Upper lobe of right lung (tissue), 1 donor: ENCODE results near the gene SYNJ2. TPM values are rescaled to one million over a fixed set of nuclear protein-coding genes. Genes with fewer than 3 reads are reported as not detected.
A peak's percentile ranks its signal among the peaks of the same experiment; 100 is the strongest.

Experiments used
- ATAC-seq: fragments of 200-7000 bp; cut with Tn5 transposase; one replicate; pipeline ENCODE4 v1.9.1; 2020; ENCODE audit warnings: mild to moderate bottlenecking, moderate library complexity
- DNase-seq: peaks from one replicate; pipeline ENCODE4 v3.0.0-alpha.2; 2020
- H3K27ac ChIP-seq: fragments of 200-600 bp; one replicate; pipeline ENCODE4 v1.8.0; 2022
- H3K27me3 ChIP-seq: fragments of 200-600 bp; one replicate; pipeline ENCODE4 v1.8.0; 2022; ENCODE audit warnings: mild to moderate bottlenecking
- H3K36me3 ChIP-seq: fragments of 200-600 bp; one replicate; pipeline ENCODE4 v1.8.0; 2022
- H3K4me1 ChIP-seq: fragments of 200-600 bp; one replicate; pipeline ENCODE4 v1.8.0; 2022
- H3K4me3 ChIP-seq: fragments of 200-600 bp; one replicate; pipeline ENCODE4 v1.8.0; 2022; ENCODE audit warnings: mild to moderate bottlenecking
- H3K9me3 ChIP-seq: fragments of 200-600 bp; one replicate; pipeline ENCODE4 v1.8.0; 2022
- CTCF ChIP-seq: fragments of 200-600 bp; IDR thresholded peaks from one replicate; pipeline ENCODE4 v1.8.0; 2022; ENCODE audit warnings: antibody characterized with exemption
- intact Hi-C: fragments of 100-400 bp; cut with DNase I; formaldehyde crosslinking; loops from one replicate; pipeline ENCODE4 v1.11.0; 2022
- total RNA-seq: library from RNA; stranded (reverse); fragmentation: NEBNext Ultra II Directional; extraction: Animal tissue kit (Norgen Biotek cat#: 25700); gene quantifications from one replicate; pipeline ENCODE4 v1.2.1, GENCODE V29; 2021
- donor health status: DM: no; HTN: yes; CAD: no; lungs with severe emphysema.

Gene SYNJ2
- total RNA-seq, 1 donor from 2014 or later = 7.2 TPM

GRCh38 chr6:158028876-158029275 is 47.2 kb downstream of the SYNJ2 start:
- peaks cover 39% of the 10 kb centered on the region for H3K4me1 ChIP-seq

DNA sequence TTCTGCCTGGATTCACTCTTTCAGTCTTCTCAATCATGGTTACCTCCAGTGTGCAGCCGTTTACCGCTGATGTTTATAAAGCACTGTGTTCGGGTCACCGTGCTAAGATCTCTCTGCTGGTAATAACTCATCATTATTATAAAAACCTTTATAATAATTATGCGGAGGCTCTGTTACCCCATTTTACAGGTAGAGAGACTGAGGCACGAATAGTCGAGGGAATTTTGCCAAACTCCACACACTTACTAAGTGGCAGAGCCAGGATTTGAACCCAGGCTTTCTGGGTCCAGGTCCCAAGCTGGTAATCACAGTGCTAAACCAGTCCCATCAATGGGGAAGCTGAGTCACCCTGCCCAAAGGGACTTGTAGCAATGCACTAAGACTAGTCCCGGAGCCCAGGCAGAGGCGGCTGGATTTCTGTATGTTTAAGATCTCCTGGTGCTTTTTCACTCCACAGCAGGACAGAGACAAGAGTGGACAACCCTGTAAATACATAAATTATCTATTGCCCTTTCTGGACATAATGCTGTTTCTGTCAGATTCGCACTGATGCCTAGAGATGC is 48.1 kb downstream of the SYNJ2 start:
- no peak overlapping the region for H3K4me3 ChIP-seq
- no peaks in the 10 kb centered on the region for H3K36me3 ChIP-seq
- no peak for TF ChIP-seq CTCF
- no peak overlapping the region for H3K27ac ChIP-seq
- H3K27me3 ChIP-seq = no peaks in the 10 kb centered on the region
- DNase-seq (peak; percentile 15), ATAC-seq (no peak)
- H3K4me1 ChIP-seq = peaks cover 39% of the 10 kb centered on the region
- no peaks in the 10 kb centered on the region for H3K9me3 ChIP-seq
- intact Hi-C loops = no loop called here

More at GRCh38 chr6:158028876-158029275, 47.2 kb downstream of the SYNJ2 start:
- DNase-seq = peak; percentile 39
- intact Hi-C loops = no loop called here
- Histone ChIP-seq H3K36me3 (no peaks in the 10 kb centered on the region), H3K27ac (no peak overlapping the region), H3K9me3 (no peaks in the 10 kb centered on the region), H3K4me3 (no peak overlapping the region), H3K27me3 (no peaks in the 10 kb centered on the region)
- no peak for TF ChIP-seq CTCF
- ATAC-seq = no peak

GRCh38 chr6:158030380-158031300 is 49.0 kb downstream of the SYNJ2 start:
- Histone ChIP-seq H3K9me3 (no peaks in the 10 kb centered on the region), H3K4me3 (no peak overlapping the region), H3K27ac (peak overlapping the region; percentile 24), H3K36me3 (no peaks in the 10 kb centered on the region), H3K27me3 (no peaks in the 10 kb centered on the region), H3K4me1 (peaks cover 39% of the 10 kb centered on the region)
- ATAC-seq = no peak
- DNase-seq = peak; percentile 34
- TF ChIP-seq CTCF = no peak
- intact Hi-C loops = no loop called here

DNA sequence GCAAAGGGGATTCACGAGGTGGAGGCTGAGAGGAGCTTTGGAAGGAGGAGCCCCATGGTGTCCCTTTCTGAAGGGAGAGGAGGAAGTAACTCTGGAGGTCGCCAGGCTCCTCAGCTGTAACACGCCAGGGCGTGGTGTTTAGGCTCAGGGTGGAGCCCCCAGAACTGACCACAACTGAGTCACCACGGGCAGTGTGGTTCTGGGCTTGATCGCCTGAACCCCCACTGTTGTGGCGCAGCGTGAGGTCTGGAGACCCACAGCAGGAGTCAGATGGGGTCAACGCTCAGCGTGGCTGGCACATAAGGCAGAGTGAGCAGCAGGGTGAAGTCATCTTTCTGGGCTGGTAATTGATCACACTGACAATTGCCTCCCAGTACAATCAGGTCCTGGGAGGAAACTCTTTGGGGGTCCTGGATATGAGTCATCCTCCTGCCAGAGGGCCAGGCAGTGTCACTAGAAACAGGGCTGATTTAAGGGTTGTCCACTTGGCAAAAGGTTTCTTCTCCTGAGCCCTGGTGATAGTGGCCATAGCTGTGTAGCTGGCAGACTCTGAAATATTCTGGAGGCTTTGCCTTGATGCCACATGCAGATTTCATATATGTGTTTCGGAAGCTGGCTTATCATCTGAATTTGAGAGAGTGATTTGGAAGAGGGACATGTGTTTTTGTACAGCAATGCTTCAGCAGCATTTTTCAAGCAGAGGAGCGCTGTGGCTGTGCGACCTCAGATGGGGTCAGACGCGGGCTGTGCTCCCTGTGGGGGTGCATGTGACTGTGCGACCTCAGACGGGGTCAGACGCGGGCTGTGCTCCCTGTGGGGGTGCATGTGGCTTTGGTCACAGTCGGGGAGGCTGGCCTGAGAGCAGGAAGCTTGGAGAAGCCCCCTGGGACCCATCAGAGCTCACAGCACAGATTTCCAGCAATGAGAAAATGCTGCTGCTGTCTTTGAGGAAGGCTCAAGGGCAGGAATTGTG is 50.0 kb downstream of the SYNJ2 start:
- intact Hi-C loops = no loop called here
- H3K27ac ChIP-seq = peak overlapping the region; percentile 24
- no peak overlapping the region for H3K4me3 ChIP-seq
- no peak for TF ChIP-seq CTCF
- ATAC-seq = peak; percentile 86
- H3K4me1 ChIP-seq = peaks cover 30% of the 10 kb centered on the region
- DNase-seq = peak; percentile 76
- no peaks in the 10 kb centered on the region for H3K36me3 ChIP-seq
- H3K27me3 ChIP-seq = no peaks in the 10 kb centered on the region
- H3K9me3 ChIP-seq = no peaks in the 10 kb centered on the region

GRCh38 chr6:158032354-158032733 is 50.7 kb downstream of the SYNJ2 start:
- intact Hi-C loops = no loop called here
- no peak for TF ChIP-seq CTCF
- Histone ChIP-seq H3K9me3 (no peaks in the 10 kb centered on the region), H3K4me1 (peaks cover 23% of the 10 kb centered on the region), H3K36me3 (no peaks in the 10 kb centered on the region), H3K27ac (peak overlapping the region; percentile 8), H3K4me3 (no peak overlapping the region), H3K27me3 (no peaks in the 10 kb centered on the region)
- DNase-seq (peak; percentile 46), ATAC-seq (no peak)
